Activated CD4-positive, CD25-positive, alpha-beta regulatory T cell treated with anti-CD3 and anti-CD28 coated beads, Interleukin-2, amount 50 U/mL, for 72 hours (primary cell): Measurements from ENCODE around the gene CWF19L1.

Source experiments
- DNase-seq: peaks from one replicate; pipeline ENCODE4 v3.0.0; 2021

Gene CWF19L1

GRCh38 chr10:100245484-100246220, 21.8 kb downstream of the CWF19L1 start:
- no peak for DNase-seq

- no peak for DNase-seq
Observed at GRCh38 chr10:100239851-100240250, 27.6 kb downstream of the CWF19L1 start.

GRCh38 chr10:100238429-100238828, 29.0 kb downstream of the CWF19L1 start:
- no peak for DNase-seq

- DNase-seq: no peak
Observed at GRCh38 chr10:100232101-100232500, 35.3 kb downstream of the CWF19L1 start.

- DNase-seq: peak; percentile 32
Observed at GRCh38 chr10:100229819-100230422, 37.5 kb downstream of the CWF19L1 start.

GRCh38 chr10:100223879-100224278, 43.6 kb downstream of the CWF19L1 start:
- no peak for DNase-seq

- no peak for DNase-seq
Observed at GRCh38 chr10:100222529-100222928, 44.9 kb downstream of the CWF19L1 start.

GRCh38 chr10:100216006-100216405, 51.4 kb downstream of the CWF19L1 start:
- DNase-seq: no peak

- no peak for DNase-seq
Observed at GRCh38 chr10:100209303-100209702, 58.1 kb downstream of the CWF19L1 start.

GRCh38 chr10:100208276-100208675, 59.2 kb downstream of the CWF19L1 start:
- DNase-seq: no peak

- DNase-seq: no peak
Observed at GRCh38 chr10:100204370-100204769, 63.1 kb downstream of the CWF19L1 start.

- no peak for DNase-seq
Observed at GRCh38 chr10:100201549-100201948, 65.9 kb downstream of the CWF19L1 start.

GRCh38 chr10:100194711-100195110, 72.7 kb downstream of the CWF19L1 start:
- DNase-seq: no peak

- no peak for DNase-seq
Observed at GRCh38 chr10:100192350-100192749, 75.1 kb downstream of the CWF19L1 start.

GRCh38 chr10:100186253-100187212, 80.9 kb downstream of the CWF19L1 start:
- DNase-seq: no peak

- peak; percentile 94 for DNase-seq
Observed at GRCh38 chr10:100185364-100186252, 81.8 kb downstream of the CWF19L1 start, which contains the start of gene ERLIN1. ERLIN1 (minus strand) TSS chr10:100186029; CDS start chr10:100185626, 403 bp downstream.

- DNase-seq: no peak
Observed at GRCh38 chr10:100184840-100185239, 82.6 kb downstream of the CWF19L1 start.

GRCh38 chr10:100184426-100184825, 83.0 kb downstream of the CWF19L1 start:
- DNase-seq: no peak

GRCh38 chr10:100183481-100183880, 84.0 kb downstream of the CWF19L1 start:
- no peak for DNase-seq

- DNase-seq: no peak
Observed at GRCh38 chr10:100182908-100183307, 84.5 kb downstream of the CWF19L1 start.
